Uterus (tissue), 2 donors: ENCODE results near the gene ANKLE2.

Experiments
- POLR2A ChIP-seq, 2 donors: fragments of 450-650 bp; IDR thresholded peaks; one replicate each; pipeline ENCODE4 v1.6.1; 2016; ENCODE audit warnings: antibody characterized with exemption in 2 of 2, mild to moderate bottlenecking in 1 of 2, moderate library complexity in 1 of 2
- TF ChIP-seq, protein P1 (sequence below), 4 experiments: fragments of 200-600 bp in 2 of 4; fragments of 450-650 bp in 2 of 4; sonication (generic) in 2 of 4; IDR thresholded peaks; one replicate each; pipeline ENCODE4 v1.5.1; 2016 to 2019; ENCODE audit warnings: antibody characterized with exemption in 4 of 4, mild to moderate bottlenecking in 2 of 4, moderate library complexity in 1 of 4

DNA sequence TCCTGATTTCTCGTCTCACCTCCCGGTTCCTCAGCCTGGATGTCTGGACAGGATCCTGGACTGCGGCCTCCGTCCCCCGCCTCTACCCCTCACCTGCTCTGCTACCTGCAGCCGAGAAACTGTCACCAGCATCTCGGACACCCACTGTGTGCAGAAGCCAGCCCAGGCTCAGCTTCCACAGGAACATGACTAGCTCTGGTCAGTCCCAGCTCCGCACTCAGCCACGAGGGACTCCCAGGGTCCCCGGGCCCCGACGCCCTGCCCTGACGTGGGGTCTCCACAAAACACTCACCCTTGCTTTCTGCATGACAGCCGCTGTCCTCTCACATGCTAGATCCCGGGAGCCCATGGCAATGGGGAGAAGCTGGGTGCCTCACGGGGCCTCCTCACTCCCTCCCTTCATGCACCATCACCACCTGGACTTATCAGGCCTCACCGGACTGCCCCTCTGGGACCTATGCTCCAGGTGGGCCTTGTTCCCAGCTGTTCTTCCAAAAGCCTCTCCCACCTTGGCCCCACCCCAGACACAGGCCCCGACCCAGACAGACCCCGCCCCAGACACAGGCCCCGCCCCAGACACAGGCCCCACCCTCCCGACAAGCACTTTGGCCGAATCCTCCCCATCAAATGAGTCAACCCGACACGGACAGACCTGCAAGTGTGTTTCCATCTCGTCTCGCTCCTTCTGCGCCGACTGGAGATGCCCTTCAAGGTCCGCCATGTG, 26.9 kb upstream of the ANKLE2 start:
- no peak for TF ChIP-seq POLR2A (IDR thresholded peaks at IDR 0.05)
- TF ChIP-seq, protein P1, sequence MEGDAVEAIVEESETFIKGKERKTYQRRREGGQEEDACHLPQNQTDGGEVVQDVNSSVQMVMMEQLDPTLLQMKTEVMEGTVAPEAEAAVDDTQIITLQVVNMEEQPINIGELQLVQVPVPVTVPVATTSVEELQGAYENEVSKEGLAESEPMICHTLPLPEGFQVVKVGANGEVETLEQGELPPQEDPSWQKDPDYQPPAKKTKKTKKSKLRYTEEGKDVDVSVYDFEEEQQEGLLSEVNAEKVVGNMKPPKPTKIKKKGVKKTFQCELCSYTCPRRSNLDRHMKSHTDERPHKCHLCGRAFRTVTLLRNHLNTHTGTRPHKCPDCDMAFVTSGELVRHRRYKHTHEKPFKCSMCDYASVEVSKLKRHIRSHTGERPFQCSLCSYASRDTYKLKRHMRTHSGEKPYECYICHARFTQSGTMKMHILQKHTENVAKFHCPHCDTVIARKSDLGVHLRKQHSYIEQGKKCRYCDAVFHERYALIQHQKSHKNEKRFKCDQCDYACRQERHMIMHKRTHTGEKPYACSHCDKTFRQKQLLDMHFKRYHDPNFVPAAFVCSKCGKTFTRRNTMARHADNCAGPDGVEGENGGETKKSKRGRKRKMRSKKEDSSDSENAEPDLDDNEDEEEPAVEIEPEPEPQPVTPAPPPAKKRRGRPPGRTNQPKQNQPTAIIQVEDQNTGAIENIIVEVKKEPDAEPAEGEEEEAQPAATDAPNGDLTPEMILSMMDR (IDR thresholded peaks at IDR 0.05) = no peak
